Adrenal gland (tissue), 12 donors: ENCODE measurements around the gene ELMO3. TPM values are rescaled to one million over a fixed set of nuclear protein-coding genes. Genes with fewer than 3 reads are reported as not detected.

ENCODE experiments used
- DNase-seq, 7 donors: peaks; one replicate each; pipeline ENCODE4 v3.0.0-alpha.2; 2019 to 2020
- H3K27ac ChIP-seq, 5 donors: fragments of 200-600 bp; sonication (generic) in 4 of 5; 1 replicate in 3 of 5; 2 replicates in 2 of 5; pipeline versions ENCODE4 v1.5.1 to v1.8.0; 2016 to 2020; ENCODE audit warnings: mild to moderate bottlenecking in 1 of 5
- H3K27me3 ChIP-seq: fragments of 200-600 bp; 2 replicates; pipeline ENCODE4 v1.8.0; 2021
- H3K36me3 ChIP-seq, 2 donors: fragments of 200-600 bp; replicated peaks in 1 of 2; 1 replicate in 1 of 2; 2 replicates in 1 of 2; pipeline versions ENCODE4 v1.5.1 to v1.8.0; 2018 to 2022
- H3K4me1 ChIP-seq, 2 donors: fragments of 200-600 bp; replicated peaks in 1 of 2; 1 replicate in 1 of 2; 2 replicates in 1 of 2; pipeline versions ENCODE4 v1.5.1 to v1.8.0; 2018 to 2021
- H3K4me3 ChIP-seq, 4 donors: fragments of 200-600 bp; sonication (generic) in 3 of 4; one replicate each; pipeline ENCODE4 v1.5.1; 2016 to 2018
- H3K9me3 ChIP-seq, 3 donors: fragments of 200-600 bp; sonication (generic) in 1 of 3; replicated peaks in 1 of 3; 1 replicate in 2 of 3; 2 replicates in 1 of 3; pipeline versions ENCODE4 v1.5.1 to v1.8.0; 2016 to 2021
- CTCF ChIP-seq, 6 experiments: fragments of 450-650 bp in 4 of 6; fragments of 200-600 bp in 2 of 6; sonication (generic) in 1 of 6; IDR thresholded peaks; 1 replicate in 5 of 6; 2 replicates in 1 of 6; pipeline versions ENCODE4 v1.5.1 to v1.8.0; 2016 to 2021; ENCODE audit warnings: antibody characterized with exemption in 6 of 6, mild to moderate bottlenecking in 2 of 6, moderate library complexity in 1 of 6
- POLR2A ChIP-seq, 2 donors: fragments of 450-650 bp; IDR thresholded peaks; one replicate each; pipeline ENCODE4 v1.6.1; 2017; ENCODE audit warnings: antibody characterized with exemption in 2 of 2, mild to moderate bottlenecking in 2 of 2, moderate library complexity in 1 of 2
- WGBS, 4 donors: extraction: QIAGEN DNeasy Blood & Tissue Kit in 2 of 4; methylation state at CpG; one replicate each; pipeline versions ENCODE4 v1.1.5 to v1.1.7; 2013 to 2017; 5-methylcytosine and 5-hydroxymethylcytosine counted together
- intact Hi-C, 2 donors: fragments of 100-400 bp; cut with DNase I; formaldehyde crosslinking; loops; one replicate each; pipeline versions ENCODE4 v1.14.1 to v1.15.0; 2022 to 2023
- polyA plus RNA-seq, 3 donors: library from polyadenylated mRNA; stranded (reverse); fragments of 200-250 nt in 2 of 3; fragments of 350-450 nt in 1 of 3; fragmentation: Illumina TruSeq in 1 of 3; extraction: RNeasy Lipid Tissue Mini Kit (QIAGEN cat#74804) in 1 of 3; gene quantifications; one replicate each; pipeline ENCODE4 v1.2.3, GENCODE V29; 2013 to 2014
- total RNA-seq, 9 donors: library from RNA; depleted of rRNA in 4 of 9; stranded (reverse); fragments of >200 nt in 4 of 9; fragments of 120-200 nt in 1 of 9; fragmentation: NEBNext Ultra II Directional in 1 of 9; extraction: Animal tissue kit (Norgen Biotek cat#: 25700) in 1 of 9; gene quantifications; one replicate each; pipeline versions ENCODE4 v1.1.0 to v1.2.4, GENCODE V29; 2013 to 2023
- donor health status: healthy with polysubstance abuse.
- donor health status: Bipolar disorder and iron deficiency.
- donor health status: DM: yes; HTN: yes; CAD: no.
- donor health status: DM: no; HTN: no; CAD: no.
- donor health status: DM: no; HTN: no; CAD: no.
- donor health status: DM: yes; HTN: yes; CAD: no.

Gene ELMO3
- total and polyA plus RNA-seq, 12 donors, result 0.18 to 7.0 (median 1.8) TPM

GRCh38 chr16:67230809-67231660, 32.1 kb downstream of the ELMO3 start:
- H3K9me3 ChIP-seq, result no peaks in the 10 kb centered on the region
- WGBS, 4 donors, result 58 to 80% (median 70%) methylated on average over 6 to 12 of the region's 12 CpGs
- intact Hi-C loops, result no loop called here
- H3K27me3 ChIP-seq, result no peaks in the 10 kb centered on the region
- peaks cover 10 to 12% of the 10 kb centered on the region in 2 donors for H3K4me1 ChIP-seq
- TF ChIP-seq CTCF (IDR thresholded peaks at IDR 0.05) (no peak), POLR2A (IDR thresholded peaks at IDR 0.05) (no peak)
- no peak overlapping the region for H3K4me3 ChIP-seq
- H3K27ac ChIP-seq, result no peak overlapping the region
- peaks cover 0 to 70% of the 10 kb centered on the region in 2 donors for H3K36me3 ChIP-seq
- DNase-seq, result peak in 1 of 7 donors; percentile 16

- Histone ChIP-seq H3K36me3 (peaks cover 0 to 90% of the 10 kb centered on the region in 2 donors), H3K9me3 (no peaks in the 10 kb centered on the region), H3K4me1 (no peaks in the 10 kb centered on the region), H3K27me3 (no peaks in the 10 kb centered on the region), H3K4me3 (no peak overlapping the region), H3K27ac (no peak overlapping the region)
- TF ChIP-seq POLR2A (IDR thresholded peaks at IDR 0.05) (no peak), CTCF (IDR thresholded peaks at IDR 0.05) (no peak)
- intact Hi-C loops, result no loop called here
- WGBS, 4 donors, result 73 to 85% (median 80%) methylated on average over 6 to 7 of the region's 7 CpGs
- DNase-seq, result peak in 1 of 7 donors; percentile 19
Measured at GRCh38 chr16:67233596-67233995, 34.7 kb downstream of the ELMO3 start.

- TF ChIP-seq POLR2A (IDR thresholded peaks at IDR 0.05), result no peak
- TF ChIP-seq CTCF (IDR thresholded peaks at IDR 0.05), result no peak
- H3K9me3 ChIP-seq, result no peaks in the 10 kb centered on the region
- H3K4me3 ChIP-seq, result no peak overlapping the region
- no peak overlapping the region for H3K27ac ChIP-seq
- intact Hi-C loops, result no loop called here
- H3K36me3 ChIP-seq, result peaks cover 0 to 90% of the 10 kb centered on the region in 2 donors
- no peaks in the 10 kb centered on the region for H3K4me1 ChIP-seq
- no peaks in the 10 kb centered on the region for H3K27me3 ChIP-seq
- DNase-seq, result peak in 1 of 7 donors; percentile 15
- 90 to 98% (median 95%) methylated on average over 9 to 10 of the region's 10 CpGs; no CpG with 5 or more reads in 1 of the 4 donors for WGBS, 4 donors
Measured at GRCh38 chr16:67234180-67234597, 35.3 kb downstream of the ELMO3 start.

GRCh38 chr16:67235816-67236562, 37.1 kb downstream of the ELMO3 start:
- peaks cover 0 to 75% of the 10 kb centered on the region in 2 donors for H3K36me3 ChIP-seq
- DNase-seq, result no peak
- intact Hi-C loops, result no loop called here
- no peaks in the 10 kb centered on the region for H3K27me3 ChIP-seq
- TF ChIP-seq POLR2A (IDR thresholded peaks at IDR 0.05), result no peak
- H3K27ac ChIP-seq, result no peak overlapping the region
- peaks cover 9 to 12% of the 10 kb centered on the region in 2 donors for H3K4me1 ChIP-seq
- WGBS, 4 donors, result 84 to 87% (median 86%) methylated on average over 15 to 17 of the region's 17 CpGs
- no peaks in the 10 kb centered on the region for H3K9me3 ChIP-seq
- H3K4me3 ChIP-seq, result no peak overlapping the region
